ENCODE measurements around the gene PIGU. TPM values are rescaled to one million over a fixed set of nuclear protein-coding genes. Genes with fewer than 3 reads are reported as not detected.

Gene PIGU
- total and polyA plus RNA-seq, 2 of the 13 experiments (the other 11 are each of a cell fraction or from before 2014, with no cell fraction given): 45.5 to 231 TPM

GRCh38 chr20:34515484-34516246 is 161.2 kb downstream of the PIGU start (continued):
- peak; percentile 22; the same call in 1 of the 2 replicates for TF ChIP-seq ZNF709 (CRISPR knock-in tag; IDR thresholded peaks at IDR 0.05)
- TF ChIP-seq ZNF280B (CRISPR knock-in tag; IDR thresholded peaks at IDR 0.05; ENCODE audit: borderline replicate concordance): peak; percentile 40; the same call in 1 of the 2 replicates
- TF ChIP-seq ZNF558 (CRISPR knock-in tag; IDR thresholded peaks at IDR 0.05; ENCODE audit: borderline replicate concordance): no peak; the same call in 1 of the 2 replicates
- no peak for TF ChIP-seq ZSCAN21 (CRISPR knock-in tag; IDR thresholded peaks at IDR 0.05; ENCODE audit: borderline replicate concordance)
- 0 out of 2 replicates have a peak, but pooled peaks have one; percentile 49 for TF ChIP-seq ZBTB8A (CRISPR knock-in tag; IDR thresholded peaks at IDR 0.05; ENCODE audit: borderline replicate concordance, low read depth)
- no peak; the same call in 1 of the 2 replicates for TF ChIP-seq MIXL1 (CRISPR knock-in tag; IDR thresholded peaks at IDR 0.05)
- no peak for TF ChIP-seq AGO1 (IDR thresholded peaks at IDR 0.05; ENCODE audit: low read depth, low read length, poor library complexity, severe bottlenecking)
- no peak; the same call in 1 of the 2 replicates for TF ChIP-seq ZNF296 (CRISPR knock-in tag; conservative IDR thresholded peaks at IDR 0.05)
- no peak for TF ChIP-seq ZHX1 (CRISPR knock-in tag; IDR thresholded peaks at IDR 0.05; ENCODE audit: low read depth)
- no peak for TF ChIP-seq ETV5 (CRISPR knock-in tag; IDR thresholded peaks at IDR 0.05; ENCODE audit: borderline replicate concordance)
- no peak for TF ChIP-seq TOPORS (CRISPR knock-in tag; IDR thresholded peaks at IDR 0.05)
- no peak for TF ChIP-seq THAP8 (CRISPR knock-in tag; IDR thresholded peaks at IDR 0.05; ENCODE audit: borderline replicate concordance)
- no peak for TF ChIP-seq CC2D1A (CRISPR knock-in tag; IDR thresholded peaks at IDR 0.05)
- 0 out of 2 replicates have a peak, but pooled peaks have one; percentile 24 for TF ChIP-seq ZNF205 (CRISPR knock-in tag; IDR thresholded peaks at IDR 0.05)
- TF ChIP-seq CBX1 (IDR thresholded peaks at IDR 0.05; ENCODE audit: low read depth): no peak
- TF ChIP-seq RBFOX2 (IDR thresholded peaks at IDR 0.05; ENCODE audit: low read depth, low read length): no peak
- no peak for TF ChIP-seq ZBTB20 (CRISPR knock-in tag; IDR thresholded peaks at IDR 0.05; ENCODE audit: borderline replicate concordance, low read depth)
- TF ChIP-seq MAZ (IDR thresholded peaks at IDR 0.05; ENCODE audit: borderline replicate concordance, low read depth, low read length): no peak
- TF ChIP-seq MAZ (CRISPR knock-in tag; IDR thresholded peaks at IDR 0.05; ENCODE audit: low read depth): no peak
- no peak; the same call in 1 of the 2 replicates for TF ChIP-seq TMF1 (CRISPR knock-in tag; IDR thresholded peaks at IDR 0.05; ENCODE audit: low read depth)
- TF ChIP-seq KDM5A (IDR thresholded peaks at IDR 0.05; ENCODE audit: borderline replicate concordance, low read length): no peak
- TF ChIP-seq FOXK1 (CRISPR knock-in tag; IDR thresholded peaks at IDR 0.05; ENCODE audit: borderline replicate concordance, low read depth): no peak; the same call in 1 of the 2 replicates
- TF ChIP-seq HNRNPLL (IDR thresholded peaks at IDR 0.05; ENCODE audit: low read depth, low read length, poor library complexity, severe bottlenecking): no peak
- TF ChIP-seq ZNF546 (CRISPR knock-in tag; conservative IDR thresholded peaks at IDR 0.05): no peak
